Spleen (tissue), 11 donors: ENCODE data around the gene KRTAP4-7. TPM values are rescaled to one million over a fixed set of nuclear protein-coding genes. Genes with fewer than 3 reads are reported as not detected.
"Not testable (repeated sequence)": the region's sequence is repeated elsewhere in the genome, so short reads cannot be mapped to it uniquely, and the experiment has no call there.

Source experiments
- DNase-seq: peaks from one replicate; pipeline ENCODE4 v3.0.0-alpha.2; 2020
- H3K27ac ChIP-seq, 8 donors: fragments of 200-600 bp; sonication (generic) in 7 of 8; 1 replicate in 4 of 8; 2 replicates in 4 of 8; pipeline versions ENCODE4 v1.5.0 to v1.8.0; 2016 to 2021; ENCODE audit warnings: inconsistent platforms in 4 of 8, mild to moderate bottlenecking in 4 of 8, moderate library complexity in 1 of 8
- H3K27me3 ChIP-seq, 7 donors: fragments of 200-600 bp; sonication (generic) in 6 of 7; replicated peaks in 1 of 7; 1 replicate in 4 of 7; 2 replicates in 3 of 7; pipeline versions ENCODE4 v1.5.0 to v1.8.0; 2016 to 2021; ENCODE audit warnings: inconsistent platforms in 3 of 7, mild to moderate bottlenecking in 1 of 7
- H3K36me3 ChIP-seq, 6 donors: fragments of 200-600 bp; sonication (generic) in 5 of 6; 1 replicate in 4 of 6; 2 replicates in 2 of 6; pipeline versions ENCODE4 v1.5.0 to v1.8.0; 2016 to 2021; ENCODE audit warnings: inconsistent platforms in 2 of 6
- H3K4me1 ChIP-seq, 6 donors: fragments of 200-600 bp; sonication (generic) in 5 of 6; 1 replicate in 3 of 6; 2 replicates in 3 of 6; pipeline versions ENCODE4 v1.5.0 to v1.8.0; 2016 to 2021; ENCODE audit warnings: inconsistent platforms in 3 of 6
- H3K4me3 ChIP-seq, 8 donors: fragments of 200-600 bp; sonication (generic) in 7 of 8; 1 replicate in 4 of 8; 2 replicates in 4 of 8; pipeline versions ENCODE4 v1.5.0 to v1.8.0; 2016 to 2021; ENCODE audit warnings: inconsistent platforms in 4 of 8, mild to moderate bottlenecking in 4 of 8, moderate library complexity in 2 of 8
- H3K9me3 ChIP-seq, 8 donors: fragments of 200-600 bp; sonication (generic) in 7 of 8; 1 replicate in 4 of 8; 2 replicates in 4 of 8; pipeline versions ENCODE4 v1.5.0 to v1.8.0; 2016 to 2021; ENCODE audit warnings: inconsistent platforms in 4 of 8
- POLR2A ChIP-seq, 3 donors: fragments of 450-650 bp; IDR thresholded peaks; one replicate each; pipeline ENCODE4 v1.5.1; 2017; ENCODE audit warnings: antibody characterized with exemption in 3 of 3, mild to moderate bottlenecking in 1 of 3
- POLR2AphosphoS5 ChIP-seq, 3 donors: sonication (generic); formaldehyde crosslinking; IDR thresholded peaks; one replicate each; pipeline ENCODE4 v1.5.1; 2017; ENCODE audit warnings: antibody characterized with exemption in 3 of 3
- WGBS, 5 donors: extraction: QIAGEN DNeasy Blood & Tissue Kit in 3 of 5; methylation state at CpG; one replicate each; pipeline versions ENCODE4 v1.1.5 to v1.1.7; 2013 to 2018; 5-methylcytosine and 5-hydroxymethylcytosine counted together
- intact Hi-C: fragments of 100-400 bp; cut with DNase I; formaldehyde crosslinking; loops from one replicate; pipeline ENCODE4 v1.15.0; 2023; ENCODE audit warnings: low total_unique reads
- polyA plus RNA-seq, 3 donors: library from polyadenylated mRNA; stranded (reverse); fragments of 200-250 nt; gene quantifications; one replicate each; pipeline ENCODE4 v1.2.1, GENCODE V29; 2013
- total RNA-seq, 7 donors: library from RNA; depleted of rRNA in 3 of 7; stranded (reverse); fragments of >200 nt in 3 of 7; fragmentation: NEBNext Ultra II Directional in 4 of 7; extraction: Animal tissue kit (Norgen Biotek cat#: 25700) in 4 of 7; gene quantifications; one replicate each; pipeline versions ENCODE4 v1.1.0 to v1.2.1, GENCODE V29; 2016 to 2021
- TF ChIP-seq, protein P1 (sequence below), 11 experiments: fragments of 200-600 bp in 7 of 11; fragments of 450-650 bp in 4 of 11; sonication (generic) in 4 of 11; IDR thresholded peaks in 8 of 11; conservative IDR thresholded peaks in 3 of 11; 1 replicate in 7 of 11; 2 replicates in 4 of 11; pipeline versions ENCODE4 v1.4.0 to v1.8.0; 2016 to 2021; ENCODE audit warnings: antibody characterized with exemption in 11 of 11, inconsistent platforms in 4 of 11, mild to moderate bottlenecking in 1 of 11
- donor health status: healthy with polysubstance abuse.
- donor health status: DM: no; HTN: no; CAD: no; lungs with moderate emphysema.
- donor health status: DM: no; HTN: no; CAD: no.
- donor health status: Bipolar disorder and iron deficiency.
- donor health status: healthy.
- donor health status: DM: no; HTN: no; CAD: no.
- donor health status: DM: yes; HTN: yes; CAD: no.

The KRTAP4-7 gene
- total and polyA plus RNA-seq, 10 donors: not detected

DNA sequence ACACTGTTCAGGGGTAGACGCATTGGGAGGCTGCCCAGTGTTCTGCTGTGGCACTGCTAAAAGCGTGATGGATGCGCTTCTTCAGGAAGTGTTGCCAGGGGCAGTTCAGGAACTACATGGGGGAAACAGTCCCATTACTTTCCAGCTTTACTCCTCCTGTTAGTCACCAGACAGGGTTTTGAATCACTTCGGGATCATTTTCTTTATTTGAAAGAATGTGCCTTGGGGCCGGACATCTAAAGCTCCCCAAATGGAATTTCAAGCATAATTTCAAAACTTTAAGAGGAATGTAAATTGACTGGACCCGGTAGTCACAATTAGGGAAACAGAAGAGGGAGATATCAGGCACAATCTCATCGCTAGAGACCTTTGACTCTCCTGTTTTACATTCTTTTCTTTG lies 35.5 kb upstream of the KRTAP4-7 start:
- no peaks in the 10 kb centered on the region for H3K36me3 ChIP-seq
- H3K9me3 ChIP-seq: peaks cover 0 to 5% (median 1%) of the 10 kb centered on the region in 8 donors
- H3K4me3 ChIP-seq: no peak overlapping the region
- peaks cover 0 to 34% (median 9%) of the 10 kb centered on the region in 7 donors for H3K27me3 ChIP-seq
- DNase-seq: no peak
- intact Hi-C loops: no loop called here
- no peak overlapping the region for H3K27ac ChIP-seq
- TF ChIP-seq POLR2AphosphoS5 (IDR thresholded peaks at IDR 0.05) (no peak), POLR2A (IDR thresholded peaks at IDR 0.05) (no peak)
- TF ChIP-seq, protein P1, sequence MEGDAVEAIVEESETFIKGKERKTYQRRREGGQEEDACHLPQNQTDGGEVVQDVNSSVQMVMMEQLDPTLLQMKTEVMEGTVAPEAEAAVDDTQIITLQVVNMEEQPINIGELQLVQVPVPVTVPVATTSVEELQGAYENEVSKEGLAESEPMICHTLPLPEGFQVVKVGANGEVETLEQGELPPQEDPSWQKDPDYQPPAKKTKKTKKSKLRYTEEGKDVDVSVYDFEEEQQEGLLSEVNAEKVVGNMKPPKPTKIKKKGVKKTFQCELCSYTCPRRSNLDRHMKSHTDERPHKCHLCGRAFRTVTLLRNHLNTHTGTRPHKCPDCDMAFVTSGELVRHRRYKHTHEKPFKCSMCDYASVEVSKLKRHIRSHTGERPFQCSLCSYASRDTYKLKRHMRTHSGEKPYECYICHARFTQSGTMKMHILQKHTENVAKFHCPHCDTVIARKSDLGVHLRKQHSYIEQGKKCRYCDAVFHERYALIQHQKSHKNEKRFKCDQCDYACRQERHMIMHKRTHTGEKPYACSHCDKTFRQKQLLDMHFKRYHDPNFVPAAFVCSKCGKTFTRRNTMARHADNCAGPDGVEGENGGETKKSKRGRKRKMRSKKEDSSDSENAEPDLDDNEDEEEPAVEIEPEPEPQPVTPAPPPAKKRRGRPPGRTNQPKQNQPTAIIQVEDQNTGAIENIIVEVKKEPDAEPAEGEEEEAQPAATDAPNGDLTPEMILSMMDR (IDR thresholded peaks at IDR 0.05 in 8 of 11, conservative IDR thresholded peaks at IDR 0.05 in 3 of 11): no peak
- H3K4me1 ChIP-seq: no peaks in the 10 kb centered on the region
- 71 to 79% (median 76%) methylated on average over 7 of the region's 7 CpGs for WGBS, 5 donors

DNA sequence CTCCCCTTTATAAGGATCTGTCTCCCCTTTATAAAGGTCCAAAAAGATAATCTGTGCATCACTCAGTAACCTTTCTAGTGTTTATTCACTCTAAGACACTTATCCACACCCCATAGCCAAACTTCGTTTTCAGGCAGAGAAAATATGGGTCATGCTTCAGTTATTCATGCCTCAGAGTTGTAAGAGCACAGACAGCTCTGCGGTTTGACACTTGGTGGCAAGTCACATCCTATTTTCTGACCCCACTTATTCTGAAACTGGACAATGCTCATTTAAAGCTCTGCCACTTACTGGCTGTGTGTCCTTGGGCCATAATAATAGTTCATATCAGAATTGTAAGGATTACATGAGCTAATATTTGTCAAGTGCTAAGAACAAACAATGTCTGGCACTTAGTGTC lies 34.8 kb upstream of the KRTAP4-7 start:
- Histone ChIP-seq H3K4me3 (no peak overlapping the region), H3K27me3 (peaks cover 0 to 38% (median 9%) of the 10 kb centered on the region in 7 donors), H3K27ac (no peak overlapping the region), H3K36me3 (no peaks in the 10 kb centered on the region), H3K4me1 (no peaks in the 10 kb centered on the region), H3K9me3 (no peaks in the 10 kb centered on the region)
- TF ChIP-seq POLR2A (IDR thresholded peaks at IDR 0.05): no peak
- no peak for TF ChIP-seq POLR2AphosphoS5 (IDR thresholded peaks at IDR 0.05)
- TF ChIP-seq, protein P1 (IDR thresholded peaks at IDR 0.05 in 8 of 11, conservative IDR thresholded peaks at IDR 0.05 in 3 of 11): no peak
- WGBS, 5 donors: 31 to 62% (median 39%) methylated on average over 2 of the region's 2 CpGs
- no peak for DNase-seq
- intact Hi-C loops: no loop called here

DNA sequence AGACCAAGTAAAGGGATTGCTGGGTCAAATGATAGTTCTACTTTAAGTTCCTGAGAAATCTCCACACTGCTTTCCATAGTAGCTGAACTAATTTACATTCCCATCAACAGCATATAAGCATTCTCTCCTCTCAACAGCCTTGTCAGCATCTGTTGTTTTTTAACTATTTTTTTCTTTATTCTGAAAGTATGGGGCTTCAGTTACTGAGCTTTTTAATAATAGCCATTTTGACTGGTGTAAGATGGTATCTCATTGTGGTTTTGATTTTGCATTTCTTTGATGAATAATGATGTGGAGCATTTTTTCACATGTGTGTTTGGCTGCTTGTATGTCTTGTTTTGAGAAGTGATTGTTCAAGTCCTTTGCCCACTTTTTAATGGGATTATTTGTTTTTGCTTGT lies 31.4 kb upstream of the KRTAP4-7 start:
- no peak for DNase-seq
- Histone ChIP-seq H3K27ac (no peak overlapping the region), H3K36me3 (no peaks in the 10 kb centered on the region), H3K4me1 (no peaks in the 10 kb centered on the region), H3K9me3 (peaks cover 0 to 5% (median 2%) of the 10 kb centered on the region in 8 donors), H3K27me3 (peaks cover 0 to 39% (median 9%) of the 10 kb centered on the region in 7 donors), H3K4me3 (no peak overlapping the region)
- TF ChIP-seq, protein P1 (IDR thresholded peaks at IDR 0.05 in 8 of 11, conservative IDR thresholded peaks at IDR 0.05 in 3 of 11): no peak
- TF ChIP-seq POLR2AphosphoS5 (IDR thresholded peaks at IDR 0.05) (no peak), POLR2A (IDR thresholded peaks at IDR 0.05) (no peak)
- intact Hi-C loops: no loop called here

DNA sequence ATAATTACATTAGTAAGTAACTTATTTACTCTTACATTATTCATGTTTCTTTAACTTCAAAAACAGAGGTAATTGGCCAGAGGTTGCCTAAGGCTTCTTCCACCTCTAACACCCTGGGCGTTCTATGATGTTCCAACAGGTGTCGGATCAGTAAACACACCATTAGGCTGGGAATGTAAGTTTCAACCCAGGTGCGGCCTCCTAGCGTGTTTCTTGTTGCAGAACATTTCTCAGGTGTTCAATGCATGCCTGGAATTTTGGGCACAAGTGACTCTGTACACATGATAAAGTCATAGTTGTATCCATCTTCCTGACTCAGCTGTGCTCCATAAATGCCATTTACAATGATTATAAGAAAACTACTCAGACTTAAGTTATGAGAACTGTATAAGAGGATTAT lies 29.9 kb upstream of the KRTAP4-7 start:
- Histone ChIP-seq H3K36me3 (no peaks in the 10 kb centered on the region), H3K9me3 (peaks cover 0 to 10% (median 3%) of the 10 kb centered on the region in 8 donors), H3K27me3 (peaks cover 0 to 41% (median 2%) of the 10 kb centered on the region in 7 donors), H3K4me1 (no peaks in the 10 kb centered on the region), H3K27ac (no peak overlapping the region), H3K4me3 (no peak overlapping the region)
- intact Hi-C loops: no loop called here
- DNase-seq: no peak
- TF ChIP-seq POLR2A (IDR thresholded peaks at IDR 0.05) (no peak), POLR2AphosphoS5 (IDR thresholded peaks at IDR 0.05) (no peak)
- TF ChIP-seq, protein P1 (IDR thresholded peaks at IDR 0.05 in 8 of 11, conservative IDR thresholded peaks at IDR 0.05 in 3 of 11): no peak
- WGBS, 5 donors: 89 to 93% (median 91%) methylated on average over 4 of the region's 4 CpGs

DNA sequence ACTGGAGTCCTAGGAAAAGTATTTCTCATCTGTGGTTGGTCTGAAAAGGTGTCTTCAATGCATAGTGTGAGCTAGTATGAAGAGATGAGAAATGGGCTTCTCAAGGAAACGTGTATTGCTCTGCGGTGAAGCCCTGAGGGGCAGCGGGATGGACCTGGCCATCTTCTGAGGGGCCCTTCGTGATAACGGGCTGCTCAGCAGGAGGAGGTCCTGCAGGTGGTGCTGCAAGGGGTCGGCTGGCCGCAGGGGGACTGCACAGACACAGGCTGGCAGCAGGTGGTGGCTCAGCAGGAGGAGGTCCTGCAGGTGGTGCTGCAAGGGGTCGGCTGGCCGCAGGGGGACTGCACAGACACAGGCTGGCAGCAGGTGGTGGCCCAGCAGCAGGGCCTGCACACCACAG lies 29.4 kb upstream of the KRTAP4-7 start:
- H3K36me3 ChIP-seq, H3K27ac ChIP-seq, H3K4me1 ChIP-seq, DNase-seq, H3K9me3 ChIP-seq, intact Hi-C loops, H3K4me3 ChIP-seq: not testable (repeated sequence)
- H3K27me3 ChIP-seq: peaks cover 0 to 46% (median 0%) of the 10 kb centered on the region in 7 donors
- WGBS, 5 donors: 74 to 82% (median 79%) methylated on average over 7 to 9 of the region's 9 CpGs

DNA sequence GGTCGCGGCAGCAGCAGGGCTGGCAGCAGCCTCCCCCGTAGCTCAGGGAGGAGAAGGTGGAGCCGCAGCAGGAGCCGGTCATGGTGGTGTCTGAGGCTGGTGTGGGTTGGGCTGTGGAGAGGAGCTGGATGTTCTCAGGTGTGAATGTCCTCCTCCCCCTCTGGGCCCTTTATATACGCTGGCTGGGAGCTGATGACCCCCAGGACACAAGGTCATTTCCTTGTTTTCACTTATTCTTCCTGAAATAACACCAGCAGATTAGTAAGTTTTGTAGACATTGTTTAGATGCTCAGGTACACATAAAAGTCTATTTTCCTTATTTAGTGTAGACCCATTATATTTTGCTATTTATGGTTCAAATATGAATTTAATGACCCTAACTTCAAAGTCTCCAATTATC lies 28.8 kb upstream of the KRTAP4-7 start, which contains the start of gene KRTAP2-2:
TSS of gene KRTAP2-2 (minus strand) at position 101 of the 400 bp plus-strand sequence. CDS start at position 82, 19 bp downstream.
- H3K9me3 ChIP-seq, H3K27ac ChIP-seq, H3K4me1 ChIP-seq, DNase-seq, intact Hi-C loops, H3K36me3 ChIP-seq, H3K4me3 ChIP-seq: not testable (repeated sequence)
- H3K27me3 ChIP-seq: peaks cover 0 to 45% (median 4%) of the 10 kb centered on the region in 7 donors
- 27 to 75% (median 54%) methylated on average over 1 of the region's 6 CpGs for WGBS, 5 donors
